Mucosa of descending colon (tissue), 3 donors: Measurements from ENCODE around the gene F10. TPM values are rescaled to one million over a fixed set of nuclear protein-coding genes. Genes with fewer than 3 reads are reported as not detected.
"Not testable (repeated sequence)": the region's sequence is repeated elsewhere in the genome, so short reads cannot be mapped to it uniquely, and the experiment has no call there.

Experiments
- ATAC-seq: fragments of 200-7000 bp; cut with Tn5 transposase; one replicate; pipeline ENCODE4 v1.9.1; 2020; ENCODE audit warnings: mild to moderate bottlenecking, moderate library complexity
- DNase-seq, 3 donors: peaks; one replicate each; pipeline ENCODE4 v3.0.0-alpha.2; 2020
- H3K36me3 ChIP-seq: fragments of 200-600 bp; one replicate; pipeline ENCODE4 v1.8.0; 2021; ENCODE audit warnings: low read depth, mild to moderate bottlenecking
- H3K4me1 ChIP-seq: fragments of 200-600 bp; one replicate; pipeline ENCODE4 v1.8.0; 2021; ENCODE audit warnings: low read depth, mild to moderate bottlenecking
- H3K4me3 ChIP-seq: fragments of 200-600 bp; one replicate; pipeline ENCODE4 v1.8.0; 2021; ENCODE audit warnings: mild to moderate bottlenecking
- H3K9me3 ChIP-seq: fragments of 200-600 bp; one replicate; pipeline ENCODE4 v1.8.0; 2021; ENCODE audit warnings: mild to moderate bottlenecking
- CTCF ChIP-seq: fragments of 200-600 bp; IDR thresholded peaks from one replicate; pipeline ENCODE4 v1.8.0; 2022; ENCODE audit warnings: antibody characterized with exemption, mild to moderate bottlenecking
- intact Hi-C, 2 donors: fragments of 100-400 bp; cut with DNase I in 1 of 2; cut with micrococcal nuclease in 1 of 2; formaldehyde crosslinking; loops; one replicate each; pipeline versions ENCODE4 v1.11.0 to v1.11.1; 2022; cut with DNase I, micrococcal nuclease
- total RNA-seq, 3 donors: library from RNA; stranded (reverse); fragmentation: NEBNext Ultra II Directional in 2 of 3; extraction: Animal tissue kit (Norgen Biotek cat#: 25700) in 2 of 3; gene quantifications; one replicate each; pipeline versions ENCODE4 v1.2.1 to v1.2.4, GENCODE V29; 2021 to 2023
- donor health status: DM: no; HTN: no; CAD: no; lungs with moderate emphysema.
- donor health status: DM: no; HTN: no; CAD: no.
- donor health status: DM: no; HTN: yes; CAD: no.

F10 gene
- total RNA-seq, 3 donors from 2014 or later: 1.3 to 3.5 (median 2.0) TPM

GRCh38 chr13:113105921-113106452, 16.6 kb upstream of the F10 start:
- H3K36me3 ChIP-seq: no peaks in the 10 kb centered on the region
- no peaks in the 10 kb centered on the region for H3K9me3 ChIP-seq
- no peak for ATAC-seq
- no peak for DNase-seq
- intact Hi-C loops: no loop called here
- TF ChIP-seq CTCF: no peak
- peaks cover 9% of the 10 kb centered on the region for H3K4me1 ChIP-seq
- H3K4me3 ChIP-seq: no peak overlapping the region

GRCh38 chr13:113106711-113107351, 15.8 kb upstream of the F10 start:
- Histone ChIP-seq H3K4me3 (no peak overlapping the region), H3K9me3 (no peaks in the 10 kb centered on the region), H3K36me3 (no peaks in the 10 kb centered on the region), H3K4me1 (peaks cover 9% of the 10 kb centered on the region)
- no peak for TF ChIP-seq CTCF
- DNase-seq (peak in 1 of 3 donors; percentile 20), ATAC-seq (no peak)
- intact Hi-C loops: no loop called here

GRCh38 chr13:113108521-113108920, 14.1 kb upstream of the F10 start:
- ATAC-seq, H3K9me3 ChIP-seq, H3K4me3 ChIP-seq, H3K36me3 ChIP-seq, DNase-seq, H3K4me1 ChIP-seq, intact Hi-C loops: not testable (repeated sequence)

- ATAC-seq: no peak
These were observed 13.2 kb upstream of the F10 start for GRCh38 chr13:113109151-113110047.

DNA sequence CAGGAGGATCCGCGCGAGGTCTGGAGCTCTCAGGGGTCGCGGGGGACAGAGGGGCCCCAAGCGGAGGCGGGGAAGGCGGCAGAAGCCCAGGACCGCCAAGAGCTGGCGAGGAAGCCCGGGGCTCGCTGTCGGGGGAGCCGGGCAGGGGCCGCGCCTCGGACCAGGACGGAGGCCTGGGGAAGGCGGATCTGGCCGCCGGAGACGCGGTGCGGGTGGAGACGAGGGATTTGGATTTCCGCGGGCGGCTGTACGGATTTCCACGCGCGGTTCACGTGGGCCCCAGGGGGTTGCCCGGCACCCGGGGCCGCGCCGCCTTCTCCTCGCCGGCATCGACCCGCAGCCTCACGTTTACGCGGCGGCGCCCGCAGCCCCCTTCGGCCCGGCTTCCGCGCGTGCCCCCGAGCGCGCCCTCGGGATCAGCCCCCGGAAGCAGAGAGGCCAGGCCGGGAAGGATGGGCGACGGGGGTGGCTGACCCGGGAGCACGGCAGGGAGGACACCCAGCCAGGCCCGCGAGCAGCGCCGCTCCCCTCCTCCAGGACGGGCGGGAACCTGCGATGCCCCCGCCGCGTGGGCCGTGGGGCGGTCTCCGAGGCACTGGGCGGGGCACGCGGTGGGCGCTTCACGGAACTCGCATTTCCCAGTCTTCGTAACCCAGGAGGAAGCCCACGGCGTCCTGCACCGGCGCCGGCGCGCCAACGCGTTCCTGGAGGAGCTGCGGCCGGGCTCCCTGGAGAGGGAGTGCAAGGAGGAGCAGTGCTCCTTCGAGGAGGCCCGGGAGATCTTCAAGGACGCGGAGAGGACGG, 12.3 kb upstream of the F10 start:
- DNase-seq (peak in 2 of 3 donors; percentile 28 to 33), ATAC-seq (peak; percentile 18)
- TF ChIP-seq CTCF: no peak
- H3K9me3 ChIP-seq: no peaks in the 10 kb centered on the region
- H3K4me1 ChIP-seq: peaks cover 9% of the 10 kb centered on the region
- H3K4me3 ChIP-seq: no peak overlapping the region
- no peaks in the 10 kb centered on the region for H3K36me3 ChIP-seq
- intact Hi-C loops: no loop called here

More at GRCh38 chr13:113109151-113110047, 13.2 kb upstream of the F10 start:
- intact Hi-C loops: no loop called here
- peak in 2 of 3 donors; percentile 16 to 41 for DNase-seq
- Histone ChIP-seq H3K4me1 (peaks cover 9% of the 10 kb centered on the region), H3K36me3 (no peaks in the 10 kb centered on the region), H3K4me3 (no peak overlapping the region), H3K9me3 (no peaks in the 10 kb centered on the region)
- TF ChIP-seq CTCF: no peak
